HG03521 (cell line): Measurements from ENCODE around the gene KIF26B.

Experiments
- ATAC-seq: cut with Tn5 transposase; IDR thresholded peaks from one replicate; pipeline ENCODE4 v1.9.1; 2021; ENCODE audit warnings: mild to moderate bottlenecking, moderate library complexity; ENCODE audit not compliant: unreplicated experiment

The KIF26B gene

DNA sequence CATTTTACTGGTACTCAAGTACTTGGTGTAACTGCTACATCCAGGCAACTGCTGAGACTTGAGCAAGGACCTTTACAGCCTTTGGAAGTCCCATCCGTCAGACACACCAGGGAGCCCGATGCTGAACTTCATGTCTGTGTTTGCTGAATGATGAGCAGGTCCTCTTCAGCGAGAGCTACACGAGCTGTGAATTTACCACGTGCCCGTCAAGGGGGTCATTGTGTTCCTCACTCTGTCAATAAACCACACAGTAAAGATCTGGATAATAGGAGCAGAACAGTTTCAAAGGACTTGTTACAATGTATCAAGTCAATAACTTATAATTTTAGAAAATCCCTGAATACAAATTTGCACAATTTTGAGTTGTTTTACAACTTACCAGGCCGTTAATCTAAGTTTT is 427.2 kb downstream of the KIF26B start:
- no peak for ATAC-seq

DNA sequence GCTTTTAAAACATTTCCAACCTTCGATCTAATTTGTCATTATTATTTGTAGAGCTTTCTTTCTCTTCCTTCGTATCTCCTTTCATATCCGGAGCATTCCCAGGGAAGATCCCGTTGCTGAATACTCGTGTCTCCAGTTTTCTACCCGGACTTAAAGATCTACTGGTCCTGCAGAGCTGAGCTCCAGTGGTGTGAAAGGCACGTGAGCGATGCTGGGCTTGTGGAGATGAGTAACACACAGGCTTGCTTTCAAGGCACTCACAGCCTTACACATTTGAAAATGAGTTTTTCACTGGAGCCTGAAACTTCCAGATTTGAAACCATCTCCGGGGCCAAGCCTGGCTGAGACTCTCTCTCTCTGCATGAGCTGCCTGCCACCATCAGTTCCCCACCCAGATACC is 428.3 kb downstream of the KIF26B start:
- no peak for ATAC-seq

DNA sequence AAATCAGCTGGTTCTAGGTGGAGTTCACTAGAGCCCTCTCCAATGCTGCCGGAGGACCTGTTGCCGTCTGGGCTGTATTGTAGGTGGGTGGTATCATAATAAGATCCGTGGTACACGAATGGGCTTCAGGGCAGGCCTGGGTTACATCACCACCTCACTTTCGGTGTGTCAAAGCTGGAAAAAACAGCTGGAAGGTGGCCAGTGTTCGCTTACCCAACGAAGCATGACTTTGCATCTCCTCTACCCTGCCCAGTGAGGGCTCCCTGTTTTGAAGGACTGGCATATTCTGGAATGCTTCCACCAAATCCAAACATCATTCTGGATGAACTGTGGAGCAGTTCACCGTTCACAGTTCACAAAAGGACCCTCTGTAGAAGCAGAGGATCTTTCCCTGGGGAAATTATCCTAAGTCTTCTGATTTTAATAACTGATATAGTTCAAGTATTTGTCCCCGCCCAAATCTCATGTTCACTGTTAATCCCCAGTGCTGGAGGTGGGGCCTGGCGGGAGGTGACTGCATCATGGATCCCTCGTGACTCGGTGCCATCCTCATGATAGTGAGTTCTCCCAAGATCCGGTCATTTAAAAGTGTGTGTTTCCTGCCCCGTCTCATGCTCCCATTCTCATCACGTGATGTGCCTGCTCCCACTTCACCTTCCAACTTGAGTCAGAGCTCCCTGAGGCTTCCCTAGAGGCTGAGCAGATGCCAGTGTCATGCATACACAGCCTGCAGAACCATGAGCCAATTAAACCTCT is 429.0 kb downstream of the KIF26B start:
- no peak for ATAC-seq

DNA sequence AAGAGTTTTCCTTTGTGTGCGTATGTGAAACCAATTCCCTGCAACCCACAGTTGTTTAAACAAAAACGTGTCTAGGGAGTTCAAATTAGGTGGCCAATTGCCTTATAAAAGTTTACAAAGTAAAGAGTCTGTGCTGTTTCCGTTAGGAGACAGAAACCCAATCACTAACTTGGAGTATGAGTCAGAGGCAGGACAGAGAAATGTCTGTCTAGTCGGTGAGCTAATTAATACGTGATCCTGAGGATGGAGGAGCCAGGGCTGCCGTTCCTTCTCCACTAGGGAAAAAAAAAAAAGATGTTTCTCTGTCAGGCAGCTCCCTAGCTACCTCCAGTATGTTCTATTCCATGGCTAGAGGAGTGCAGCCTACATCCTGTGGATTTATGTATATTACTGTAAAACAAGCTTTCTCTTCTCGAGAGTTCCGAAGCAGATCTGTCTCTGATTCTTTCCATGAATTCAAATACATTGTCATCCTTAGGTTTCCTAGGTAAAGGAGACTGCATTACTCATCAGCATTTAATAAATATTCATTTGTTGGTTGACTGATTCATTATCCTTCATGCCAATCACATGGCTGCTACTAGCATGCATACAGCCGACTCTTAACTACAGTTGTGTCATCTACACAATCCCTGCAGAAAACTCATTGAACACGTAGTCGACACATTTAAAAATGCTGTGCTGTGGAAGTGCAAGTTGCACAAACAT is 430.6 kb downstream of the KIF26B start:
- no peak for ATAC-seq

DNA sequence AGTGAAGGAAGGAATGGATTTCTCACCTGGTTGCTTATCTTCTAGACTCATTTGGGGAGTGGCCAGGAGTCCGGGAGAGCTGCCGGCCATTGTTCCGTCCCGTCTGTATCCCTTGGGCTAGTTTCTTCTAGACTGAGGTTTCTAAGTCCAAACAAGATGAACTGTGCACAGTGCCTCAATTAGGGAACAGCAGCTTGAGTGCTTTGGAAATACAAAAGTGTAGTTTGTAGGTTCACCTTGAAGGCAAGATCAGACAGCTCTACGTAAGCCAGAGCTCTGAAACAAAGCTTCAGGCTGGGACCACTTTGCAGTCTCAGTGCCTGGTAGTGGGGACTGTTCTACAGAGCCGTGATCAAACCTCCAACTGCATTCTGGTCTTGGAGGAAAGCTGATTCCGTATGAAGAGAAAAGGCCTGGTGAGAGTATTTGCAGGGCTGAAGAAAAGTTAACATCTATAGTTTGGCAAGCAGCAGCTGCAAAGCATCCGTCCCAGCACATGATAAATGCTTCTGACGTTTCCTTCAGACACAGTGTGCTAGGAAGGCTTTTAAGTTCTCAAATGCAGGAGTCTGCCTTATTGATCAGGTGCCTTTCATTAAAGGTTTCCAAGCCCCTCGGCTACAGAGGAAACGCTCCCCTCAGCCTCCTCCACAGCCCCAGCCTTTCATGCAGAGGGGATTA is 432.8 kb downstream of the KIF26B start:
- no peak for ATAC-seq

DNA sequence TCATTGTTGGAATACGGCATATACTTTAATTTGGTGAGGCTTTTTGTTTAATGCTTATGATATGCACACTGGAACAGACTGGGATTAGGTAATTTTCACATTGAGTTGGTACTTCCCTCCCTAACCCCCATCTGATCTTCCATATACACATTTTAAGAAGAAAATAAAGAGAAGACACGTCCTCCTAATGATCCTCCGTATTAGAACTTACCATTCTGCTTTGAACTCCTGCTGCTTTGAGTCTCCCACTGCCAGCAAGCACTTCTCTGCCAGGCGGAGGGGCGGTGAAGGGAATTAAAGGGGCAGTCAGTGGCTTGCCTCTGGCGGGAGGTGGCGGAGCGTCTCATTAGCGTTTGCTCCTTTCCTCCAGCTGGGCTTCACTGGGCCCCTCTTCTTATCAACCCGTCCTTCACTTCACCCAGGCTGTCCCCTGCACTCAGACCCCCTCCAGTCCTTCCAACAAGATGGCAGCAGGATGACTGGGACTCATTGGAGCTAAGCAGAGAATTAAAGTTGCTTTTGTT is 433.4 kb downstream of the KIF26B start:
- ATAC-seq, result no peak

DNA sequence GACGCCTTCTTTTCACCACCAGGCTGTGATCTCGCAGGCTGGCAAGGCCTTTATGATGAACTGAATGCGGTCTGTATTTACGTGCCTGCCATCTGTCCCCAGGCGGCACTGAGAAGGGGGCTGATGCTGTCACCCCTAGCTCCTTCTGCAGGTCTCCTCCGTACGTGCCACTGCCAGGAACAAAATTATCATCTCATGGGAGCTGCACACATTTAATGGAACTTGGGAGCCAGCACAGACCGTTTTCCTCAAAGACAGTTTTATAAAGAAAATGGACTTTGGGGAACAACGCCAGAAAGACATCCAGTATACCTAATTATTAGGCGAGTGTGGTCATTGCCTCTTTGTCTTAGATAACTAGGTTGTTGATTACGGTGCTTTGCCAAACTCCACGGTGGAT is 434.5 kb downstream of the KIF26B start:
- ATAC-seq, result no peak

DNA sequence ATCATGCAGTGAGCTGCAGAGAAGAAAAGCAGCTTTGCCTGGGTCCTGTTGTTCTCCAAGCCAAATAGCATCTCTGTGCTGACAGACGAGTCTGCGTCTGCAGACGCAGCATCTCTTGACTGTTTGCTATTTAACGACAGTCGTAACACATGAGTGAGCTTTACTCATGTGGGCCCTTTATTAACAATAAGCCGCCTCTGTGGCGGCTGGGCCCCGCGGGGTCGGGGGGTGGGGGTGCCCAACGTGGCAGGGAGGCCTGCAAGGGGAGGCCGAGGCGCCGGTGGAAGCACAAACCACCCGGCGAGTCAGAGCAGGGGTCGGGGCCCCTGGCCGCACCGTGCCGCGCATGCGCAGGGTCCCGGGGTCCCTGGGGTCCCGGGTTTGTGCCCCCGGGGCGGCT is 435.1 kb downstream of the KIF26B start:
- ATAC-seq, result no peak

DNA sequence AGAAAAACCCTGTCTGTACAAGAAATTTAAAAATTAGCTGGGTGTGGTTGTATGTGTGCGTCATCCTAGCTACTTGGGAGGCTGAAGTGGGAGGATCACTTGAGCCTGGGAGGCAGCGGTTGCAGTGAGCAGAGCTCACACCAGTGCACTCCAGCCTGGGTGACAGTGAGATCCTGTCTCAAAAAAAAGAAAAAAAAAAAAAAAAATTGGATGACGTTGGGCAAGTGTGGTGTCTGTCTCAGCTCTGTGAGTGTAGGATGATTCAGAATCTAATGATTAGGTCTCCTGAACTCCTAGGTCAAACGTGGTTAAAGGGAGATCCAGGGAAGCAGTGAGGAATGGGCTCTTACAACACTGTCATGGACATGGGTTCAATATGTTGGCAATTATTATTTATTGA is 435.9 kb downstream of the KIF26B start:
- no peak for ATAC-seq

DNA sequence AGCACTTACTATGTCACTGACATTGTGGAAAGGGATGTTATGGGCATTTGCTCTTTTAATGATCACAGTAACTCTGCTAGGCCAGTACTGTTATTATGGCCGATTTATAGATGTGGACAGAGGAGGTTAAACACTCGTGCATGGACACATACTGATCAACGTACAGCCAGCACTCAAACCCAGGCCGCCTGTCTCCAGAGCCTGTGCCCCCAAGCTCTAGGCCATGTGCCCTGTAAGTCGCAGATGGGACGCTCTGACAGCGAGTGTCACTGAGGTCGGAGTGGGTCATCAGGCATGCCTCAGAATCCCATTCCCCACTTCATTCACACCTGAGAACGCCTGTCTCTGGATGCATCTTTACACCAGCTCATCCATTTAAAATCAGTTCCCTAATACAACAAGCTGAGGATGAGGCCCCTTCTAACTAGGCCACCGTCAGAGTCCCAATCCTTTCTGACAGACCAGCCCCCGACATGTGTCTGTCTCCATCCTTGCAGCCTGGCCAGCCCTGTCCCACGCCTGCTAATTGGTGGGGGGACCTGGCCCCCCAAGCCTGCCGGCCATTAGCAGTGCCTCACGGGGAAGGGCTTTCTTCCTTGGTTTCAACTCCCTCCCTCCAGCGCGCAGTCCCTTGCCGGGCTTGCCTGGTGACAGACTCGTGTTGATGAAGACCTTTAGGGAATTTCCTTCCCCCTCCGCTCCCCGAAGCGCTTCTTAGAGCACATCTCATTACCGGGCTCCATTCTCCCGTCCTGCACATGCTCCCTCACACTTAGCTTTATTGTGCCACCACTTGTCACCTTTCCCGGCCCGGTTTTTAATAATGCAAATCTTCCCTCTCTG is 436.8 kb downstream of the KIF26B start:
- ATAC-seq, result no peak

DNA sequence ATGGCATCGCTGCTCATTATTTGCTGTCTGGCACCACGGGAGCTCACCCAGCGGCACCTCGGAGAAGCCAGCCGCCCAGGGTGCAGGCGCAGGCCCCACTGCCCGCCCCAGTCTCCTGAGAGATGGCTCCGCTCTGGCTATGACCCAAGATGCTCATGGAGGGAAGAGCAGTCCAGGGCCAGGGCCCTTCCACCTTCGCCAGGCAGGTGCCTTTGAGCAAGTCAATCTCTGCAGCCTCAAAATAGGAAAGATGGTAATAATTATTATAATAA is 437.3 kb downstream of the KIF26B start:
- no peak for ATAC-seq

DNA sequence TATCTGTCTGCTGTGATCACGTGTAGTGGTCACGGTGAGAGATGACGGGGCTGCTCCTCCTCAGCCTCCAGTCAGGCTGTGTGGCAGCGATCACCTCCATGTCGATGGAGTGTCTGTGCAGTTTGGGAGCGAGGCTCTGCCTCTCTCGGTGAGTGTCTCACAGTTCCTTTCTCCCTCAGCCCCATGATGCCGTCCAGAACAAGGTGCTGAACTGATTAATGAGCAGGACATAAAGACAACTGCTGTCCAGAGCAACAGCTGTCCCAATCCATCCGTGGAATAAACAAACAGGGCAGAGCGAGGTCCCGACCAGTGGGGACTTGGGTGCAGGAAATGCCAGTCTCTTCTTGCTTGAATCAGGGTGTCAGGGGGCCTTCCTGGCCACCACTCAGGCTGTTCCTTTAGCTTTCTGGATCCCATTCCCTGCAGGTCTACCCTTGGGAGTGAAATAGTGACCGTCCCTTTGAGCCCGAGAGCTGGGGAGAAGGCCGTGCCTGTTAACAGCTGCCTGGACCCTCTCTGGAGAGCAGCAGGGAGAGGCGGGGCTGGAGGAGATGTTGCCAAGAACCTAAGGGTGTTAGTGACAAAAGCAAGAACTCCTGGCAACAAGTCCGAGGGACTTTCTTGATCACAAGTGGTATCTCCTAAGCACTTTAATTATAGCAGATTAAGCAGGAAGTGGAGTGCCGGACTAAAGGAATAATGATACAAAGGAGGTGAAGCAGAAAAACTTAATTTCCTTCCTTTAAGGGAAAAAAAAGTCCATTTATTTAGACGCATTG is 443.9 kb downstream of the KIF26B start:
- no peak for ATAC-seq

DNA sequence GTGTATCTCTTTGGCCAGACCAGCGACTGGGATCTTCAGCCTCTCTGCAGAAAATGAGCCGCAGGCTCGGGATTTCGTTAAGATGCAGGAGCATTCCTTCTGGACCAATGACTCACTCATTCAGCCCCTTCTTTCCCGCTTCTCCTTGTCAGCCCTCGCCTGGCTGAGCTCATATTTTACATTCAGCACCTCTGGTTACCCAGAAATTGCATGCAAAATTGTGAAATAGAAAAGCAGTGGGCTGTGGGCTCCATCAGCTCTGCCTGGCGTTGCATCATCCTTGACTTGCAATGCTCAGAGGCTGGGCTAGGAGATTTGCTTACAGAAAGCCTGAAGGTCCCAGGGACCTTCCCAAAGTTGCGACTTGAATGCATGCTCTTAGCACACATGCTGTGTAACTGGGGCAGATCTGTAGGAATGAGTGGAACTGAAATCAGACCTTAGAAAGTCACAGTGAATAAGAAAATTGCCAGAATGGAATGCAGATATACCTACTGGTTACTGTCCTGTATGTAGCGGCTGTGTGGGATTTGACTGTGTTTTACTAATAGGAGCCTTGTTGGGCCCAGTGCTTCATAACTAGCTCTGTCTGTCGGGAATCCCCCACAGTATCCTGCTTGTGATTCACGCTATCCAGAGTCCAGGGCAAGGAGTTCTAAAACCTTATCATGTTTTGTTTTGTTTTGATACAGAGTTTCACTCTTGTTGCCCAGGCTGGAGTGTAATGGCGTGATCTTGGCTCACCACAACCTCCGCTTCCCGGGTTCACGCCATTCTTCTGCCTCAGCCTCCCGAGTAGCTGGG is 444.8 kb downstream of the KIF26B start:
- no peak for ATAC-seq

DNA sequence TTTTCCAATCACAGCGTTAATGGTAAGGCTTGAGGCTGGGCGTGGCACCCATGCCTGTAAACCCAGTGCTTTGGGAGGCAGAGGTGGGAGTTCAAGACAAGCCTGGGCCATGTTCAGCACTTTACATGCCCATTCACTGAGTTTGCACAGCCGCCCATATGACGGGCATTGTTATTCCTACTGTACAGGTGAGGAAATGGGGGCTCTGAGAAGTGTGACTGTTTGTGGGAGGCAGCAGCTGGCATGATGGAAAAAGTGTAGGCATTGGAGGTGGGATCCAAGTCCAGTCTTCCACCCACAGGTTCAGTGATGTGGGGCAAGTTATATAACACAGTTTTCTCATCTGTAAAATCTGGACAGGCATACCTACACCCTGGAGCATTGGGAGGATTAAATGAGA is 445.9 kb downstream of the KIF26B start:
- no peak for ATAC-seq

DNA sequence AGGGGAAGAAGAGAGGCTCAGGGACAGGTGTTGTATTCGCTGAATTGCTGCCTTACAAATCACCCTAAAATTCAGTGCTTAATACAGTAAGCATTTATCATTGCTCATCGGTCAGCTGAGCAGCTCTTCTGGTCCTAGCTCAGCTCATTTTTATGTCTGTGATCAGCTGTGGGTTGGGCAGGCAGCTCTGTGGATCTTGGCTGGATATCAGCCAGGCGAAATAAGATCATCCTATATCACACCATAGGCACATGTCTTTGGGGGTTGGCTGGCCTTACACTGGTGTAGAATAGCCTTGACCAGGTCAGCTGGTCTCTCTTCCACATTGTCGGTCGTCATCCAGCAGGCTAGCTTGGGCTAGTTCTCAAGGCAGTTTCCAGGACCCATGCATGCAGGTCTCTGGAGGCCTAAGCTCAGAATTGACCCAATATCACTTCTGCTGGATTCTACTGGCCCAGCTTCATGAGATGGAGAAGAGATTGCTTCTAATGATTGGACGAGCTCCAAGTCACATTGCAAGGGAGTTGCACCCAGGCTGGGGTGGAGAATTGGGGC is 448.6 kb downstream of the KIF26B start:
- no peak for ATAC-seq

DNA sequence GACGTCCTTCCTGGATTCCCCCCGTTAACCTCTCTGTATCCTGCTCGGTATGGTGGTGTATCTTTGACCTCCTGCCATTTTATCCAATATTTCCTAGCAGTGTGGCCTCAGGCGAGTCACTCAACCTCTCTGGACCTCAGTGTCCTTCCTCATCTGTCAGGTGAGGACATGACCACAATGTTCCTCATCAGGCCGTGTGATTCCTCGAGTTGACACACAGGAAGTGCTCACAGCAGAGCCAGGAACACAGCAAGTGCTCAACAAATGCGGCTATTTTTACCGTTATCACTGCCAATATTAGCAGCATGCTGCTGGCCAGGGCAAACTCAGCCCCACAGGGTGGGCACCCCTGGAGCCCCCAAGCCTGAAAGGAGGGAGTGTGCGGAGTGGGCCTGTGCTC is 450.2 kb downstream of the KIF26B start:
- ATAC-seq, result no peak

DNA sequence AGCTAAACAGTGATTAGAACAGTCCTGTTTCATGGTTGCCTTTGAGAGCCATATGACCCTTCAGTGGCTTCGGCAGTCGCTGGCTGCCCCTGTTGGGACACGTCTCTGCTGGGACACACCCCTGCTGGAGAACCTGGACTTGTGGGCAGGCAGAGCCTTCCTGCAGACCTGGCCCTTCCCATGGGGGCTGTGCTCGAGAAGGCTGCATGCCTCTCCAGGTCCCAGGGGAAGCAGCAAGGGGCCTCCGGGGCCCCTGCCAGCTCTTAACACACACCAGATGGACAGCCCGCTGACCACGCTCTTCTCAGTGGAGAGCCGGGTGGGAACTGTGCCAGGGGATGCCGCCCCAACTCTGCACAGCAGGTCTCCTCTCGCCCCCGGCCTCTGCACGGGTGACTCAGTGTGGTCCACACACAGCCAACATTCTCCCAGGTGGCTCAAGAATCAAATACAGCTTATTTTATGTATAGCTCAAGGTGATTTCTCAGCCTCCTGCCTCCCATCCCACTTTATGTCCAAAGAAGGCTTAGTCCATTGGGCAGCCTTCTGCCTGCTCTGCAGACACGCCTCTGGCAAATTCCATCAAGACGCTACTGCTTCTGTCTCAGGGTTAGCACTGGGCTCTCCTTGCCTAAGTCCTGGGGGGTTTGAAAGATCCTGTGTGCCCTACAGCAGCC is 450.8 kb downstream of the KIF26B start:
- ATAC-seq, result no peak

DNA sequence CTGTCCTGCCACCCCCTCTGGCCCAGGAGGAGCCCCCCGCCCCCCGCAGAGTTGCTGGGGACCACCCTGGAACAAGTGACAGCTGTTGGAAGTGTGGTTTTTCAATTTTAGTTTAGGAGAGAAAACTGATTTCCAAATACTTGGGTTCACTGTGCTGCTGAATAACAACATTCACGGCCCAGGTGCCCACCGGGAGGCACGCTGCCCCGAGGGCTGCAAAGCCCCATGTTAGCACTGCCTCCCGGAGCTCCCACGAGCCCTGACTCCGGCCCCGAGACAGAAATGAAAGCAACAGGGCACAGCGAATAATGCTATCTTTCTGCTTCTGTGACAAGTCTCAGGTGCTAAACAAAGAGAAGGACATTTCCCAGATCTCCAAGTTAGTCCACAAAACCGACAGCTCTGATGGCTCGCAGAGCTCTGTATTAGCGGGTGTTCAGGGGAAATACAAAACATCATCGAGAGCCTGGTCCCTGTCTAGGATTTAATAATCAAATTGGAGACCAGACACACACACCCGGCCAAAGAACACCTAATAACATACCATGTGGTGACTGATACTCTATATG is 451.5 kb downstream of the KIF26B start:
- ATAC-seq, result no peak
